Stimulated activated CD8-positive, alpha-beta memory T cell treated with anti-CD3 and anti-CD28 coated beads, Interleukin-12 subunit alpha, Interleukin-12 subunit beta, amount 100 ng/mL, for 24 hours (primary cell): ENCODE results near the gene IL13.

ENCODE experiments used
- DNase-seq: peaks from one replicate; pipeline ENCODE4 v3.0.0-alpha.2; 2020; ENCODE audit errors: extremely low read depth

The IL13 gene

DNA sequence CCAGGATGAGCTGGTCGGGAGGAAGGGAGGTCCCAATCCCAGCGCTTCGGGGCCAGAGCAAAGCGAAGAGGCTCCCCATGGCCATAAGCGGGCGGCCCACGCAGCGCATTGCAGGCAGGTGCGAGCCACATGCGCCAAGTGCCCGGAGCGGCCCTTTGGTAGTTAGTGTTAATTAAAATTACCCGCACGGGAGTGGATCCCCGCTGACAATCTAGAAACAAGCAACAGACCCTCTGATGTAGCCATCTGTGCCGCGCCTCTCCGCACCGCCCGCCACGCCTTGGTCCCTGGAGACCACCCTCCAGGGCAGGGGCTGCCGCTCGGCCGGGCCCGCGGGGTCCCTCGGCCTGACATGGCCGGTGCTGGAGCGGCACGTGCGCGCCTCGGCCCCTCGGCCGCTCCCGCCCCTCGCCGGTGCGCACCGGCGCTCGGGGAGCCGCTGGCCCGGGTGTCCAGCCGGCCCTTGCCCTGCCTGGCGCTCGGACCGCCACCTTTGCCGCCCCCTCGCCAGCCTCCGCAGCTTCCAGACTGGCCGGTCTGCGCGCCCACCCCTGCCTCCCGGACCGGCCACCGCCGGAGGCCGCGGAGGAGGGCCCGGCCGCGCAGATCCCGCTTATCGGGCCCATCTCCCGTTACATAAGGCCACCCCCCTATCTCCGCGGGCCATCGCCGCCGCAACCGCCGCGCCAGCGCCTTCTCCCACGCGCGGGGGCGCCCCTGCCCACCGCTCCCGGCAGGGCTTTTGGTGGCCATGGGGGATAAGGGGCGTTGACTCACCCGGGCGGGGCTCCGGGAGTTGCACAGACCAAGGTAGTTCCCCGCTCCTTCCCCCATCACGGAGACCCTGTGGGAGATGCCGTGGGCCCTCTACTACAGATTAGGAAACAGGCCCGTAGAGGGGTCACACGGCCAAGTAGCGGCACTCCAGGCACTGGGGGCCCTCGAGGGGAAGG, 1.9 kb upstream of the IL13 start:
- DNase-seq = no peak

DNA sequence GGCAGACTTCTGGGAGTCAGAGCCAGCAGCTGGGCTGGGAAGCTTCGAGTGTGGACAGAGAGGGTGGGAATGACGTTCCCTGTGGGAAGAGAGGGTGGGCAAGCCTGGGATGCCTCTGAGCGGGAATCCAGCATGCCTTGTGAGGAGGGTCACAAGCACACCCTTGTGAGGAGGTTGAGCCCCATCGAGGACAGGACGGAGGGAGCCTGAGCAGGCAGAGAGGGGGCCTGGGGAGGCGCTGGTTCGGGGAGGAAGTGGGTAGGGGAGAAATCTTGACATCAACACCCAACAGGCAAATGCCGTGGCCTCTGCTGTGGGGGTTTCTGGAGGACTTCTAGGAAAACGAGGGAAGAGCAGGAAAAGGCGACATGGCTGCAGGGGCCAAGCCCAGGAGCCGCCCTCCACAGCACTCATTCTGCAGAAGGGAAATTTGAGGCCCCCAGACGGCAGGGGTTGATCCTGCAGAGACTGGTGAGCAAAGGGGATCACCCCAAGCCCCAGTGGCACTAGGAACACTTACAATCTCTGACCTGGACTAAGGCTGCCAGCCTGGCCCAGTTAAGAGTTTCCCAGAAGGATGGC, 1.1 kb upstream of the IL13 start:
- no peak for DNase-seq

DNA sequence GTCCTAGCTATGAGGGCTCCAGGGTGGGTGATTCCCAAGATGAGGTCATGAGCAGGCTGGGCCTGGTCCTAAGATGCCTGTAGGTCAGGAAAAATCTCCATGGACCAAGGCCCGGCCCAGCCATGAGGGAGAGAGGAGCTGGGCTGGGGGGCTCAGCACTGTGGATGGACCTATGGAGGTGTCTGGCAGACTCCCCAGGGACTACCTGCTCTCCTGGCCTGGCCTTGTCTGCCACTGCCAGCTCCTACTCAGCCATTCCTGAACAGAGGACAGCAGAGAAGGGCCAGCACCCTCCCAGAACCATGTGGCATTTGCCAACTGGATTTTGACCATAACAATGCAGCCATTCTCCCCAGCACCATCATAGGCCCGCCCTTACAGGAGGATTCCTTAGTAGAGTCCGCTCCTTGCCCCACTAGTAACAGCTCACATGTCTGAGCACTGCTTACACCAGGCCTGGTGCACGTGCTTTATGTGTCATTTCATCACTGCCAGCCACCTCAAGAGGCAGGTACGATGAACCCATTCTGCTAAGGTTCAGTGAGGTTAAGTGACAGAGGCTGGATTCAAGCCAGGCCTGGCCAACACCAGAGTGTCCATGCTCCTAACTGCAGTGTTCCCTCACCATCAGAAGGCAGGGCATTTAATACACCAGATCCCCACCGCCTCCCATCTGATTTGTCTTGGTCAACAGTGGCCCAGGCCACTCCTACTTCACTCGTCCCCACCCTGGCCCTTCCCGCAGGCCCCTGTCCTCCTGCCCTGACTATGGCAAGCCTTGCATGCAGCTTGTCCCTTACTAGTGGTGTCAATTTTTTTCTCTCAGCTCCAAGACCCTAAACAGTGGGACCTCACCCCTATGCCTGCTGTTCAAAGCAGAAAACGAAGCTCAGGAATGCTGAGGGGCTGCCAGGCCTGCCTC, 669 bp downstream of the IL13 start:
- DNase-seq = no peak

DNA sequence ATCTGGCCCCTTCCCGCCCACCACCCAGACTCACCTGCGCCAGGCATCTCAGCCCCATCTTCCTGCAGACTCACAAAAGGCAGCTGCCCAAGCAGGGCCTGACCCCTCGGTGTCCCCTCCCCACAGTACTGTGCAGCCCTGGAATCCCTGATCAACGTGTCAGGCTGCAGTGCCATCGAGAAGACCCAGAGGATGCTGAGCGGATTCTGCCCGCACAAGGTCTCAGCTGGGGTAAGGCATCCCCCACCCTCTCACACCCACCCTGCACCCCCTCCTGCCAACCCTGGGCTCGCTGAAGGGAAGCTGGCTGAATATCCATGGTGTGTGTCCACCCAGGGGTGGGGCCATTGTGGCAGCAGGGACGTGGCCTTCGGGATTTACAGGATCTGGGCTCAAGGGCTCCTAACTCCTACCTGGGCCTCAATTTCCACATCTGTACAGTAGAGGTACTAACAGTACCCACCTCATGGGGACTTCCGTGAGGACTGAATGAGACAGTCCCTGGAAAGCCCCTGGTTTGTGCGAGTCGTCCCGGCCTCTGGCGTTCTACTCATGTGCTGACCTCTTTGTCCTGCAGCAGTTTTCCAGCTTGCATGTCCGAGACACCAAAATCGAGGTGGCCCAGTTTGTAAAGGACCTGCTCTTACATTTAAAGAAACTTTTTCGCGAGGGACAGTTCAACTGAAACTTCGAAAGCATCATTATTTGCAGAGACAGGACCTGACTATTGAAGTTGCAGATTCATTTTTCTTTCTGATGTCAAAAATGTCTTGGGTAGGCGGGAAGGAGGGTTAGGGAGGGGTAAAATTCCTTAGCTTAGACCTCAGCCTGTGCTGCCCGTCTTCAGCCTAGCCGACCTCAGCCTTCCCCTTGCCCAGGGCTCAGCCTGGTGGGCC, 1.9 kb downstream of the IL13 start:
- no peak for DNase-seq

DNA sequence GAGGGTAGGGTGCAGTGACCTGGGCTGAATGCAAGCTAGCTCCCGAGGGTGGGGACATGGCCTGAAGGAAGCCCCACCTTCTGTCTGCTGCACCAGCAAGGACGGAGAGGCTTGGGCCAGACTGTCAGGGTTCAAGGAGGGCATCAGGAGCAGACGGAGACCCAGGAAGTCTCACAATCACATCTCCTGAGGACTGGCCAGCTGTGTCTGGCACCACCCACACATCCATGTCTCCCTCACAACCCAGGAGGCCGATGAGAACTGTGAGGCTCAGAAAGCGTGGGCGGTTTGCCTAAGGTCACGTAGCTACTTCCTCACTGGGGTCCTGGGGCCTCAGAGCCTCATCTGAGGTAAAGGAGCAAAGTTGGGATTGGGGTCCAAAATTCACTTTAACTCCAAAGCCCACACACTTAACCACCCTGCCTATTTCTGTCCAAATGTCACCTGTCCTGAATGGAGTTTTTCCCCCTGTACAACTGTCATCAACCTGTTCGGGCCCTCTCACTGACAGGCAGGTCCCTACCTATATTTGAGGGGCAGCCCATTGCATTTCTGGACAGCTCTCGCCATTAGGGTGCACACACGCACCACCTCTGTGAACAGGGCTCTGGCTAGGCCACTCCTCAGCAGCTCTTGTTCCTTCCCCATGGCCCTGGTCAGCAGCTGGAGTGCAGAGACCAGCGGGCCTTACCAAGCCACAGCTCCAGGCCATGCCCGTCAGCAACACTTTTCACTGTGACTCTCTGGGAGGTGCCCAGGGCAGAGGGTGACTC, 3.4 kb downstream of the IL13 start:
- DNase-seq = no peak

DNA sequence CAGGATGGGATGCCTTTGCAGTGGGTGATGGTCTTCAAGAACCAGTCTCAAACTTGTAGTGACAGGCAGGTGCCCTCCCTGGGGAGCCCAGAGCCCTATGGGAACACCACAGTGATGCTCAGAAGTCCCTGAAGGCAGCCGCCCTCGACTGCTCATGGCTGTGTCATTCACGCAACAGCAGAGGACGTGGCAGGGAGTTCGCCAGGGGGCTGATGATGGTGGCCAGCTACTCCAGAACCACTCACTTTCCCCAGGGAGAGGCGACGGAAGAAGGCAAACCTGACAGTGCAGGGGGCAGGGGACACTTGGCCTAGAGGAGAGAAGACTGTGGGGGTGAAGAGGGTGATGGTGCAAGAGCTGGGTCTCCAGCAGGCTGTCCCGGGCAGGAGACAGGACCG, 4.0 kb downstream of the IL13 start:
- no peak for DNase-seq

DNA sequence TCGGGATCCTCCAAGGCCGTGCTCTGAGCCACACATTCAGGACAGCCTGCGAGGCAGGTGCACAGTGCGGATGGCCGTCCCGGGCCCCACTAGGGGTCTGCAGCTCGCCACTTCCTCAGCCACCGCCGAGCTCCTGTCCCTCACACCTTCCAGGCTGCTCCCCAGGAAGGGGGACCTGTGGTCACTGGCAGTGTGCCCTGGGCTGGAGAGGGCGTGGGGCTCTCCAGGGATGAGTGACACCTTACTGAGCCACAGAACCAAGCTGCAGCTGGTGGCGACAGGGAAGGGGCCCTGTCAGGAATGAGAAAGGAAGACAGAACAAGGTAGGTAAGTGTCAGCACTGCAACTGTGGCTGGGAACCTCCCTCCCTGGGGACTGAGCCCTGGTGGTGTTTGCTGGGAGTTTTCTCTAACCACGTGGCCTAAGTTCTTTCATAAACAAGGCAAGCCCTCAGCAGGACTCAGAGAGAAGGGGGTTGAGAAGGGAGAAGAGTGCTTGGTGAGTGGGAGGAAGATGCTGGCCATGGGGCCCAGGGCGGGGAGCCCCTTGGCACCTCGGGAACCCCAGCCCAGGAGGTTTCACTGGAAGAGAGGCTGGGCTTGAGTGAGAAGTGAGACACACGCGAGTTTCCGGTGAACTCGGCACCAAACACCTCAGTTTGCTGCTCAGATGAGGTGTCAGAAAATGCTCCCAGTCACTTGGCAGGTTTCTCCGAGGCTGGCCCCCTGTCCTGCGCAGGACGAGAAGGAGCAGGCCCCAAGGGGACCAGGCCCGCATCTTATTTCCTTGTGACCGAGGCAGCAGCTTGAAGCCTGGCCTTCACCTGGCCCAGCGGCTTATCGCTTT, 5.2 kb downstream of the IL13 start:
- no peak for DNase-seq

DNA sequence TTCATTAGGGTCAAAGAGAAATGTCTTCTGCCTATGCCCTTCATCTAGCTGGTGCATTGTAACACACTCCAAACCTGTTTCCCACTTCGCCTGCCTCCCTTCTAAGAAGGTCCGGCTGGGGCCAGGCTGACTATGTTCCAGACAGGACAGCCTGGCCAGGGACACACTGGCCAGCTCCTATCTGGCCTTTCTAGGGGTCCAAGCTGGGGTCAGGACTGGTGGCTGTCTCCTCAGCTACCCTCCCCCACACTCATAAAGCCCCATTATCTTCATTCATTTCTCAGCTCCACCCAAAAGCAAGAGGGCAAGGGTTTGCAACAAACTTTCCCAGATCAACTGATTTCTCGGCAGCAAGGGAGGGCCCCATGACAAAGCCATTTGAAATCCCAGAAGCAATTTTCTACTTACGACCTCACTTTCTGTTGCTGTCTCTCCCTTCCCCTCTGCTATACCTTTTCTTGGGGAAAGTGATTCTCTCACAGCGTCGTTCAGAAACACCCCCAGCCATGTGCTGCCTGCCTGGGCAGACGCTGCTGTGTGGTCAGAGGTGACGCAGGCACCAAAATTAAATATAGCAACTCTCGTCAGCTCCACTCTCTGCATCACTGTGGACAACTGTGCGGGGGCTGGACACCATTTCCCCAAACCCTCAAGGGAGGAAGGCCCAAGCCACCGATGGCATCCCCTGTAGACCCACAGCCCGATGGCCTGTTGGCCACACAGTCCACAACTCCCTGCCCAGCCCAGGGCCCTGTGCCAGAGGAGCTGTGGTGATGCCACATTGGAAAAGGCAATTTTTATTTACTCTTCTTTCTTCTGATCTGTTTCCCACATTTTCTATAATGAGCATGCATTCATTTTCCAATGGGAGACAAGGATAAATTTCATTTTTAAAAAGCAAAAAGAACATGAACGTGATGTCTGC, 6.1 kb downstream of the IL13 start:
- no peak for DNase-seq

DNA sequence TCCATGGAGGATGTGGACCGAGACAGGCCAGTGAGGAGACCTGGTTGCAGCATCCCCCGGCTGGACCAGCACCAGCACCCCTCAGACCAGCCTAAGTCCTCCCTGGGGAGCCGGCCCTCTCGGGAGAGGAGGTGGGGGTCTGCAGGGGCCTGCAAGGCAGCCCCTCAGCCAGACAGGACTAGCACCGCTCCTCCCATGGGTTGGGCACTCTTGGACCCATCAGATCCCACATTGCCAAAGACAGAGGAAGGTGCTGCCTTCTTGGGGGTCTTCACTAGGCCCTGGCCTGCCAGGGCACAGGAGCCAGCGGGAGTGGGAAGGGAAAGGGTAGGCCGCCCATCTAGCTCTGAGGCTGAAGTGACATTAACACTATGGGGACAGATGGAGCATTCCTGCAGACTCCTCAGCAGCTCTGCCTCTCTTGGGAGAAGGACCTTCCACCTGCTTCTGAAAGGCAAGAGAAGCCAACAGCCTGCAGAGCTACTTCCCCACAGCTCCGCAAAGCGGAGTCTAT, 6.8 kb downstream of the IL13 start:
- no peak for DNase-seq

DNA sequence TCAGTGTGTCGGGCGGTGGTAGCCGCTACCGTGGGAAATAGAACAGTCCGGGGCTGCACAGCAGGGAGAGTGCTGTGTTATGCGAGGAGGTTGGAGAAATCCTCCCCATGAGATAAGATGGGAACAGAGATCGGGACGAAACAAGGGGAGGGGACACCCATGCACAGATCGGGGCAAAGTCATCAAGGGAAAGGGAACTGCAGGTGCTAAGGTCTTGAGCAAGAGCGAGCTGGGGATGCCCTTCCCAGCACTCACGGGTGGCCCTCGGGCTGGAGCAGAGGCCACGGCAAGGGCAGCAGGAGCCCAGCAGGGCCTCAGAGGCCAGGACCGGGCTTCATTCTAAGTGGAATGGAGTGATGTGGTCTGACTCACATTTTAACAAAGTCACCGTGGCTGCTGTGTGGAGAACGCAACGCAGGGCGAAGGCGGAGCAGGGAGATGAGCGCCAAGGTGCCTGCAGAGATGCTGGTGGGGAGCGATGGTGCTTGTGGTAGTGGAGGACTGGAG, 7.7 kb downstream of the IL13 start:
- no peak for DNase-seq

DNA sequence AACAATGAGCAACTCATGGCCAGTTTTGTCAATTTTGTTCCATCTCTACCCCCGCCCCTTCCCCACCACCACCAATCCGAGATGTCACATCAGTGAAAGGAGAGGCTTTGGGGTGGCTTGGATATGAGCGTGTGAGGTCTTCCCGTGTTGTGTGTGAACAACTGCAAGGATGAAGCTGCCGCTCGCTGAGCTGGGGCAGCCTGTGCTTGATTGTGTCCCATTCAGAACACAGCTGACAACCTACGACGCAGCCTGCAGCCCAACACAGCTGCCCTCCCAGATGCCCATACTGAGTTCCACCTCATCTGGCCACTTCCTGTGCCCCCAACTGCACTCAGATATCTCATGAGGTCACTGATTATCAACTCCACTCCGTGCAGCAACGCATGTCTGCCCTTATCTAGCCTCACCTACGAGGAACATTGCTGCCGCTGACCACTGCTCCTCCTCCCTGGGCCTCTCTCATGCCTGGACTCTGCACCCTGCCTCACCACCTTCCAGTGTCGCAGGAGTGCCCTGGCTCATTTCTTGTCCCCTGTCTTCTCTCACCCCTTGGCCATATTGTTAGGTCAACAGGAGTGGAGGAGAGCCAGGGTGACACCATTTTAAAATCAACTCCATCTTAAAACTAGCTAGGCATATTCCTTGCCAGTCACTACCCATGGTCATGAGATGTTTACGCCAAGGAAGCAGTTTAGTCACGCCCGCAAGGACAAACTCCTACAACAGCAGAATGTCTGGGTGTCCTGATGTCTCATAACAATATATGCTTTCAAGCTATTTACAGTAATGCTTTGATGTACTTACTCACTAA, 8.5 kb downstream of the IL13 start:
- DNase-seq = no peak

DNA sequence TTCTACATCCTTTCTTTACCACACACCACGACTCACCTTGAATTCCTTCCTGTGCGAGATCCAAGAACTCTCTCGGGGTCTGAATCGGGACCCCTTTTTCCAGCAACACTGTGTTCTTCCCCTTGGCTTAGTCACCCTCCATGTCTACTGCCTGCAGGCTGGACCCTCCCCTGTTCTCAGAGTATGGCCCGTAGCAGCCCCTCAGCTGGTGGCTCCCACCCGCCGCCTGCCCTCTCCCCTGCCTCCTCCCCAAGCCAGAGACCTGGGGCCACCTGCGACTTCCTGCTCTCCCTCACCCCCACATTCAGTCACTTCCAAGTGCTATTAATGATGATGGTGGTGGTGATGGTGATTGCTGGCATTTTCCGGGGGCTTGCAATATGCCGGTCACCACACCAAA, 9.3 kb downstream of the IL13 start:
- no peak for DNase-seq

DNA sequence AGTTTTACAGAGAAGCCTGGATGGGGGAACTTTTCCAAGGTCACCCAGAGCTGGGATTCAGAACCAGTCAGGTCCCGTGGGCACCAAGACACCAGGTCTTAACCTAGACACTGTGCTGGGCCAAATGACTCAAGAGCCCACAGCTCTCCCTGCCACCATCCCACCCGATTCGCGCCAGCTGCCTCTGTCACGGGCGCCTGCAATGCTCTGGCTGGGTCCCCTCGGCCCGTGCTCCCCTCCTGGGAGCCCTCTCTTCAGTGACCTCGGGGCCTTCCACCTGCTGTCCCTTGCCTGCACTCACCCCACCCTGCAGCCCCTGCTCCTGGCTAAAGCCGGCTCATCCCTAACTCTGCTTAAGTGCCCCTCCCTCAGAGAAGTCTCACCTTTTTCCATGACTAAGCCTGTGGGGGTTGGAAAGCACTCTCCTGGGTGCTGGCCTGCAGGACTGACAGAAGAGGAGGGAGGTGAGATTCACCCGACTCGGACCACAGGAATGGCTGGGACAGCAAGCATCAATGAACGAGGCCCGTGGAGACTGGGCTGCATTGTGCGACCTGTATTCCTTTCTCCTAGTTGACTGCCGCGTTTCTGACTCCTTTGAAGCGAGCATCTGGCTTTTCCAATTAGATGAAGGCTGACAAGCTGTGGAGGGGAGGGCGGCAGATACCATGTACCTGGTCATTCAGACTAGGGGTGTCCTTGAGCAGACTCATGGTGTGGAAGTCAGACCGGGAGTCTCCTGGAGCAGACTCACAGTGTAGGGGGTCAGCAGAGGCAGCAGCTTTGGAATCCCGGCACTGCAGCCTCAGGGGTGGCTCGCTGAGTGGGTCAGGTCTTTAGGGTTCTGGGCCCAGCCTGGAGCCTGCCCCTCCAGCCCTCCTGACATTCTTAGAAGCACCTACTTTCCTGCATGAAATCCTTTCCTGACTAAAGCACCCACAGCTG, 10.1 kb downstream of the IL13 start:
- no peak for DNase-seq

DNA sequence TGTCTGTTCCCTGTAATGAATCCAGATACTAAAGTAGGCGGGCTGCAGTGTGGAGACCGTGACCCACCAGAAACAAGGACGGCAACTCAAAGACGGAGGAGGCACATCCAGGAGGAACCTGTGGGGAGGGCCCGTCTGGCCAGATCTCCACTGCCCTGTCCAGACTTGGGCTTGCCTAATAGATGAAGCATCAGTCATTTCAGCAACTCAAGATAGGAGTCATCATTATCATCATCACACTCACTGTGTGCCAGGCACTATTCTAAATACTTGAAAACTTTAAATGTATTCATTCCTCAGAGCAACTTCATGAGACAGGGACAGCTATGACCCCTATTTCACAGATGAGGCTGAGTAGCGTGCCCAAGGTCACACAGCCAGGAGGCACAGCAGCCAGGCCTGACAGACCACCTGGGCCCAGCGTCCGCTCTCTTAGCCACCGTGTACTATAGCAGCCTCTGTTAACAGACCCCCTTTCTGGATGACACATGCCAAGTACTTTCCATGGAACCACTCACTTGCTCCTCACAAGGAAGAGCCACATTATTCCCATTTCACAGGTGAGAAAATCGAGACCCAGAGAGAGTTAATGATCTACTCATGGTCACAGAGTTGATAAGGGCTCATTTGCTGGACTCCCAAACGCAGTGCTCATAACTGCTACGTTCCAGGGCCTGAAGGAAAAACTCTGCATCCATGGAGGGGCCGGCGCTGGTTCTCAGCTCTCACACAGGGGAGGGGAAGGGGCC, 10.9 kb downstream of the IL13 start:
- no peak for DNase-seq

DNA sequence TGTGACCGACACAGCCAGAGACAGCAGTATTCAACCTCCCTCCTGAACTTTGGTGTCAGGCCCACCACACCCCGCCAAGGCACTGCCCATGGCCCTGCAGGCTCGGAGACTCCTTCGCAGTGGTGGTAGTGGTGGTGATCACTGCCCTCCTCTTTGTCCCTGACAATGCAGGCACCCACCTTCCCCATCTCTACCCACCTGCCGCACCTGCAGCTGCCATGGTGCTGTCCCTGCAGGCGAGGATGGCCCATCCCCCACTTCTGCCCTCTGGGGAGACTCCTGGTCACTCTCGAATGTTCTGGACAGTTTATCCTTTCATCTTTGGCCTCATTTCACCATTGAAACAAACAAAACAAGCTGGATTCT, 11.5 kb downstream of the IL13 start:
- DNase-seq = no peak
